Activated T-cell treated with anti-CD3 and anti-CD28 coated beads, Interleukin-2, amount 50 U/mL, for 24 hours (primary cell): Measurements from ENCODE around the gene WRAP73.
A peak's percentile ranks its signal among the peaks of the same experiment; 100 is the strongest.

Experiments
- DNase-seq: peaks from one replicate; pipeline ENCODE4 v3.0.0-alpha.2; 2020
- H3K27ac Mint-ChIP-seq: 2 replicates; pipeline ENCODE4 v1.8.0; 2020; ENCODE audit warnings: mild to moderate bottlenecking, mixed read lengths
- H3K27me3 Mint-ChIP-seq: 2 replicates; pipeline ENCODE4 v1.8.0; 2020; ENCODE audit warnings: mixed read lengths
- H3K36me3 Mint-ChIP-seq: 2 replicates; pipeline ENCODE4 v1.8.0; 2020; ENCODE audit warnings: low read depth, mixed read lengths
- H3K4me1 Mint-ChIP-seq: 2 replicates; pipeline ENCODE4 v1.8.0; 2020; ENCODE audit warnings: low read depth, mixed read lengths
- H3K4me3 Mint-ChIP-seq: 2 replicates; pipeline ENCODE4 v1.8.0; 2020; ENCODE audit warnings: mild to moderate bottlenecking, moderate library complexity, mixed read lengths
- H3K9me3 Mint-ChIP-seq: 2 replicates; pipeline ENCODE4 v1.8.0; 2020; ENCODE audit warnings: mixed read lengths

The WRAP73 gene

GRCh38 chr1:3651930-3652547, 2.1 kb upstream of the WRAP73 start, which contains the start of gene TP73:
TSS of gene TP73 (plus strand) at chr1:3652516. CDS start at chr1:3682366, 29,850 bp downstream.
- no peak within 1 kb of the TSS for H3K27ac Mint-ChIP-seq
- peaks cover 17% of the 10 kb centered on the region for H3K36me3 Mint-ChIP-seq
- H3K4me1 Mint-ChIP-seq, result peaks cover 35% of the 10 kb centered on the region
- DNase-seq, result peak; percentile 47
- peaks cover 46% of the 10 kb centered on the region for H3K27me3 Mint-ChIP-seq
- H3K4me3 Mint-ChIP-seq, result peak within 1 kb of the TSS; percentile 55
- no peaks in the 10 kb centered on the region for H3K9me3 Mint-ChIP-seq

DNA sequence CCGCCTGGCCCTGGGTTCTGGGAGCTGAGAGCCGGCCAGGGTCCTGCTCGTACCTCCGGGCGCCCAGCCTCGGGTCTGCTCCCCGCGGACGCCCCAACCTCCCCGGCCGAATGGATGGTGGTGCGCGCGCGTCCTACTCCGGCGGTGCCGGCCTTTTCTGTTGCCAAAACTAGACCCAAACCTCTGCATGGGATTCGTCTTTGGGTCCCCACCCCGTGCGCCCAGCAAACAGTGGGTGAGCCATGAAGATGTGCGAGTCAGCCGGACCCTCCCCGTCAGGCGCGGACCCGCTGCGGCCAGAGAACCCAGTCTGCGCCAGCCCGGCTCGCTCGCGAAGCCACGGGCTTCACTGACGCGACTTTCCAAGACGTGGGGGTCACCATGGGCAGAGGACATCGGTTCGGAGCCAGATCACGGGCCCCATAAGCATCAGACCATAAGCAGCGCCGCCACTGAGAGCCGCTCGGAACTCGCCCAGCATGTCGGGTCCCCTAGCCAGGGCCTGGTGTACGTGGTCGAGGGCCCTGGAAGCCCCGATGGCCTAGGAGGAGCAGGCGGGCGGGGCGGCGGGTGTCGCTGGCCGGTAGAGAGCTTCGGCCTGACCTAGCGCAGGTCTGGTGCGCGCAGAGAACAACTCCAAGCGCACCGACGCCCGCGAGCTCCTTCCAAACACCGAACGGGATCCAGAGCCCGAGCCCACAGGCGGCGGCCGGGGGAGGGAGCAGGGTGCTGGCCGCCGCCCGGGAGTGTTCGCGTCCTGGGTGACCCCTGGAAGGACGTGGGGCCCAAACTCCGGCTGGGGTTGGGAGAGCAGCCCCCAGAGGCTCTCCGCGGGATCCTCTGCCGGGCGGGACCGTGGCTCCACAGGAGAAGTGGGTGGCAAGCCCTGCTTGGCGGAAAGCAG, 1.4 kb upstream of the WRAP73 start:
- Mint-ChIP-seq H3K9me3 (no peaks in the 10 kb centered on the region), H3K4me3 (peak overlapping the region; percentile 54), H3K27me3 (peaks cover 43% of the 10 kb centered on the region), H3K36me3 (peaks cover 25% of the 10 kb centered on the region), H3K4me1 (peaks cover 28% of the 10 kb centered on the region), H3K27ac (peak overlapping the region; percentile 55)
- DNase-seq, result peak; percentile 47

- H3K4me1 Mint-ChIP-seq, result peaks cover 26% of the 10 kb centered on the region
- H3K27me3 Mint-ChIP-seq, result peaks cover 35% of the 10 kb centered on the region
- H3K4me3 Mint-ChIP-seq, result peak overlapping the region; percentile 82
- H3K9me3 Mint-ChIP-seq, result no peaks in the 10 kb centered on the region
- H3K27ac Mint-ChIP-seq, result peak overlapping the region; percentile 81
- DNase-seq, result peak; percentile 43
- peaks cover 33% of the 10 kb centered on the region for H3K36me3 Mint-ChIP-seq
Measured at GRCh38 chr1:3650248-3651025, 534 bp upstream of the WRAP73 start.

- Mint-ChIP-seq H3K9me3 (no peaks in the 10 kb centered on the region), H3K4me1 (peaks cover 26% of the 10 kb centered on the region), H3K36me3 (peaks cover 58% of the 10 kb centered on the region), H3K4me3 (no peak overlapping the region), H3K27ac (no peak overlapping the region), H3K27me3 (peaks cover 10% of the 10 kb centered on the region)
- DNase-seq, result no peak
Measured at GRCh38 chr1:3646596-3646995, 3.3 kb downstream of the WRAP73 start.

GRCh38 chr1:3645666-3646355, 4.1 kb downstream of the WRAP73 start:
- H3K4me3 Mint-ChIP-seq, result no peak overlapping the region
- DNase-seq, result no peak
- no peaks in the 10 kb centered on the region for H3K9me3 Mint-ChIP-seq
- peaks cover 22% of the 10 kb centered on the region for H3K4me1 Mint-ChIP-seq
- peaks cover 2% of the 10 kb centered on the region for H3K27me3 Mint-ChIP-seq
- H3K27ac Mint-ChIP-seq, result no peak overlapping the region
- peaks cover 66% of the 10 kb centered on the region for H3K36me3 Mint-ChIP-seq

DNA sequence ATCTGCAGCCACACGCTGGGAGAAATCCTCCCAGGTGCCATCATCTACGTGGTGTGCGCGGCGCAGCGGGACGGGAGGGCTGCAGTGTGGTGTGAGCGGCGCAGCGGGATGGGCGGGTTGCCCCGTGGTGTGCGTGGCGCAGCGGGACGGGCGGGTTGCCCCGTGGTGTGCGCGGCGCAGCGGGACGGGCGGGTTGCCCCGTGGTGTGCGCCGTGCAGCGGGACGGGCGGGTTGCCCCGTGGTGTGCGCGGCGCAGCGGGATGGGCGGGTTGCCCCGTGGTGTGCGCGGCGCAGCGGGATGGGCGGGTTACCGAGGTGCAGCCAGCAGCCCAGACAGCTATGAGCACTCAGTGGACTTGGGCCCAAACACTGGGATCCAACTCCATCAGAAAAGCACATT, 4.7 kb downstream of the WRAP73 start:
- Mint-ChIP-seq H3K4me1 (peaks cover 19% of the 10 kb centered on the region), H3K36me3 (peaks cover 66% of the 10 kb centered on the region), H3K9me3 (no peaks in the 10 kb centered on the region), H3K27ac (no peak overlapping the region), H3K4me3 (no peak overlapping the region), H3K27me3 (no peaks in the 10 kb centered on the region)
- no peak for DNase-seq

DNA sequence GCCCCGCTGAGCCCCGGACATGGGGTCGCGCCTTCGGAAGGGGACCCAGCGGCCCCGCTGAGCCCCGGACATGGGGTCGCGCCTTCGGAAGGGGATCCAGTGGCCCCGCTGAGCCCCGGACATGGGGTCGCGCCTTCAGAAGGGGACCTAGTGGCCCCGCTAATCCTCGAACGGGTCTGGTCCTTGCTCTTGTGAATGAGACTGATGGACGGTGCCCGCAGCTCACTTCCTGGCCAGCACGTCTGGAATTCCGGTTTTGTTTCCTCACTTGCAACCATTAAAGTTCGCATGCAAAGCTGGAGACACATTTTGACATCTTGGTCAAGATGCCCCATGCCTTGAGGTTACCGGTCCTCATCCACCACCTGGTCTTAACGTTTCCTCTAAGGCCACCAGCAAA, 5.6 kb downstream of the WRAP73 start:
- Mint-ChIP-seq H3K27me3 (no peaks in the 10 kb centered on the region), H3K4me1 (peaks cover 17% of the 10 kb centered on the region), H3K4me3 (no peak overlapping the region), H3K36me3 (peaks cover 71% of the 10 kb centered on the region), H3K27ac (no peak overlapping the region), H3K9me3 (no peaks in the 10 kb centered on the region)
- no peak for DNase-seq

- Mint-ChIP-seq H3K4me3 (no peak overlapping the region), H3K27me3 (no peaks in the 10 kb centered on the region), H3K4me1 (peaks cover 5% of the 10 kb centered on the region), H3K36me3 (peaks cover 76% of the 10 kb centered on the region), H3K27ac (no peak overlapping the region), H3K9me3 (no peaks in the 10 kb centered on the region)
- no peak for DNase-seq
Measured at GRCh38 chr1:3642919-3643675, 6.8 kb downstream of the WRAP73 start.

- H3K27ac Mint-ChIP-seq, result no peak overlapping the region
- peaks cover 76% of the 10 kb centered on the region for H3K36me3 Mint-ChIP-seq
- H3K9me3 Mint-ChIP-seq, result no peaks in the 10 kb centered on the region
Measured at GRCh38 chr1:3641816-3642215, 8.1 kb downstream of the WRAP73 start.

GRCh38 chr1:3641046-3641760, 8.7 kb downstream of the WRAP73 start:
- no peak overlapping the region for H3K27ac Mint-ChIP-seq
- peaks cover 1% of the 10 kb centered on the region for H3K4me1 Mint-ChIP-seq
- H3K9me3 Mint-ChIP-seq, result no peaks in the 10 kb centered on the region
- peaks cover 76% of the 10 kb centered on the region for H3K36me3 Mint-ChIP-seq
- H3K27me3 Mint-ChIP-seq, result no peaks in the 10 kb centered on the region
- no peak for DNase-seq
- no peak overlapping the region for H3K4me3 Mint-ChIP-seq

More at GRCh38 chr1:3641816-3642215, 8.1 kb downstream of the WRAP73 start:
- peaks cover 1% of the 10 kb centered on the region for H3K4me1 Mint-ChIP-seq
- no peaks in the 10 kb centered on the region for H3K27me3 Mint-ChIP-seq
- DNase-seq, result no peak
- H3K4me3 Mint-ChIP-seq, result no peak overlapping the region

DNA sequence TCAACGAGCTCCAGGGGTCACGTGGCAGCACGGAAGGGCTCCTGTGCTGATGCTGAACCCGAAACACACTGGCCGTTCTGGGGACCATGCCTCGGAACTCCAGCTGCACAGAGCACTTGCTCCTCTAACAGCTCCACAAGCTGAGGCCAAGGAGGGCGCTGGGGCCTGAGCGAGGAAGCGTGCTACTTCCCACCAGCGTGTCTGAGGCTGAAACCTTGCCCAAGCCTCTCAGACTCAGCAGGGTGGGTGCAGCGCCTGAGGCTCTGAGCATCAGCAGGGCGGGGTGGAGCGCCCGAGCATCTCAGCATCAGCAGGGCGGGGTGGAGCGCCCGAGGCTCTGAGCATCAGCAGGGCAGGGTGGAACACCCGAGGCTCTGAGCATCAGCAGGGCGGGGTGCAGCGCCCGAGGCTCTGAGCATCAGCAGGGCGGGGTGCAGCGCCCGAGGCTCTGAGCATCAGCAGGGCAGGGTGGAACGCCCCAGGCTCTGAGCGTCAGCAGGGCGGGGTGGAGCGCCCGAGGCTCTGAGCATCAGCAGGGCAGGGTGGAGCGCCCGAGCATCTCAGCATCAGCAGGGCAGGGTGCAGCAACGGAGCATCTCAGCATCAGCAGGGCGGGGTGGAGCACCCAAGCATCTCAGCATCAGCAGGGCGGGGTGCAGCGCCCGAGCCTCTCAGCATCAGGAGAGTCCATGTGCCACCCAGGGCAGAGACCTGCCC, 9.6 kb downstream of the WRAP73 start:
- peaks cover 1% of the 10 kb centered on the region for H3K4me1 Mint-ChIP-seq
- H3K4me3 Mint-ChIP-seq, result no peak overlapping the region
- no peak for DNase-seq
- H3K27ac Mint-ChIP-seq, result no peak overlapping the region
- H3K27me3 Mint-ChIP-seq, result no peaks in the 10 kb centered on the region
- H3K9me3 Mint-ChIP-seq, result no peaks in the 10 kb centered on the region
- peaks cover 77% of the 10 kb centered on the region for H3K36me3 Mint-ChIP-seq

- no peak overlapping the region for H3K4me3 Mint-ChIP-seq
- H3K9me3 Mint-ChIP-seq, result no peaks in the 10 kb centered on the region
- no peaks in the 10 kb centered on the region for H3K27me3 Mint-ChIP-seq
- peaks cover 78% of the 10 kb centered on the region for H3K36me3 Mint-ChIP-seq
- DNase-seq, result no peak
- no peak overlapping the region for H3K27ac Mint-ChIP-seq
- H3K4me1 Mint-ChIP-seq, result peaks cover 1% of the 10 kb centered on the region
Measured at GRCh38 chr1:3639397-3639911, 10.4 kb downstream of the WRAP73 start.
